Frontal cortex (tissue), 4 donors: ENCODE results near the gene NME1. TPM values are rescaled to one million over a fixed set of nuclear protein-coding genes. Genes with fewer than 3 reads are reported as not detected.
"Not testable (repeated sequence)": the region's sequence is repeated elsewhere in the genome, so short reads cannot be mapped to it uniquely, and the experiment has no call there.

Experiments
- DNase-seq, 2 donors: peaks; one replicate each; pipeline ENCODE4 v3.0.0; 2012; ENCODE audit warnings: low spot score in 2 of 2
- FAIRE-seq: peaks from 2 replicates; lab custom pipeline; 2012; peaks lifted over from hg19 to GRCh38; lab: Jason Lieb, UNC
- total RNA-seq: library from RNA; depleted of rRNA; stranded (reverse); fragments of >200 nt; gene quantifications from one replicate; pipeline ENCODE4 v1.2.3, GENCODE V29; 2014
- donor health status: control.
- donor health status: control.
- donor health status: control.

Gene NME1
- total RNA-seq = 60.3 TPM

- FAIRE-seq (peak; percentile 40), DNase-seq (peak; percentile 84 to 95)
These were observed at the start of gene NME1 for GRCh38 chr17:51153210-51154072. NME1 (plus strand) TSS chr17:51153559; CDS start chr17:51155655, 2,096 bp downstream.

DNA sequence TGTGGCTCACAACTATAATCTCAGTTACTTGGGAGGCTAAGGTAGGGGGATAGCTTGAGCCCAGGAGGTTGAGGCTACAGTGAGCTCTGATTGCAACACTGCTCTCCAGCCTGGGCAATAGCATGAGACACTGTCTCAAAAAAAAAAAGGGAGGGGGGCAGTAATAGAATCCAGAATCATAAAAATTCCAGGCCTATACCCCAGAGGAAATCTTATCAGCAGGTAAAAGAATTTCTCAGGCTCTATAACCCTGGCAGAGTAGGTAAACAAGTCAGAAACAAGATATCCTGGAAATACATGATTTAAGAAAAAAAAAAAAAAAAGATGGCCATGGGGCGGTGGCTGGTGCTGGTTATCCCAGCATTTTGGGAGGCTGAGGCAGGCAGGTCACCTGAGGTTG is 45.6 kb upstream of the NME1 start:
- no peak for DNase-seq
- FAIRE-seq = no peak

DNA sequence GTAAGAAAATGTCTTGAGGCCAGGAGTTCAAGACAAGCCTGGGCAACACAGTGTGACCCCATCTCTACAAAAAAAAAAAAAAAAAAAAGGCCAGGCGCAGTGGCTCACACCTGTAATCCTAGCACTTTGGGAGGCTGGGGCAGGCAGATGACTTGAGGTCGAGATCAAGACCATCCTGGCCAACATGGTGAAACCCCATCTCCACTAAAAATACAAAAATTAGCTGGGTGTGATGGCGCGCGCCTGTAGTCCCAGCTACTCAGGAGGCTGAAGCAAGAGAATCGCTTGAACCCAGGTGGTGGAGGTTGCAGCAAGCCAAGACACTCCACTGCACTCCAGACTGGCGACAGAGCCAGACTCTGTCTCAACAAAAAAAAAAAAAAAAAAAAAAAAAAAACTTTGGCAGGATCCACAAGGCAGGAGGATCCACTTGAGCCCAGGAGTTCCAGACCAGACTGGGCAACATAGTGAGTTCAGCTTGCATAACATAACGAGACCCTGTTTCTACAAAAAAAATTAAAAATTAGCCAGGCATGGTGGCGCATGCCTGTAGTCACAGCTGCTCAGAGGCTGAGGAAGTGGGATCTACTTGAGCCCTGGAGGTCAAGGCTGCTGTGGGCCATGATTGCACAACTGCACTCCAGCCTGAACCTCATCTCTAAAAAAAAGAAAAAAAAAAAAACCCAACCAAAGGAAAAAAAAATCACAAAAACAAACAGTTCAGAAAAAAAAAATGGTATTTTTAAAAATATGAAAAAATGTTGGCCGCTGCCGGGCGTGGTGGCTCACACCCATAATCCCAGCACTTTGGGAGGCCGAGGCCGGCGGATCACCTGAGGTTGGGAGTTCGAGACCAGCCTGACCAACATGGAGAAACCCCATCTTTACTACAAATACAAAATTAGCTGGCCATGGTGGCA is 40.8 kb upstream of the NME1 start:
- not testable (repeated sequence) for DNase-seq, FAIRE-seq

DNA sequence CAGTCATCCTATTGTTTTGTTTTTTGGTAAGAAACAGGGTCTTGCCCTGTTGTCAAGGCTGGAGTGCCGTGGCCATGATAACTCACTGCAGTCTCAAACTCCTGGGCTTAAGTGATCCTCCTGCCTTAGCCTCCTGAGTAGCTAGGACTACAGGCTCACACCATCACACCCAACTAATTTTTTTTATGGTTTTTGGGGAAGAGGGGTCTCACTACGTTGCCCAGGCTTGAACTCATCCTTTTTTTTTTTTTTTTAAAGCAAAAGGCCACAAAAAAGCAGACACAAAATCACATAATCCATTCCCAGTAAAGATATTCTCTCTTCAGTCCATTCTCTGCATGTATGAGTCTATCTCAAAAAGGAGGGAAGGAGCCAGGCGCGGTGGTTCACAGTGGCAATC is 38.2 kb upstream of the NME1 start:
- FAIRE-seq = no peak
- DNase-seq = no peak

DNA sequence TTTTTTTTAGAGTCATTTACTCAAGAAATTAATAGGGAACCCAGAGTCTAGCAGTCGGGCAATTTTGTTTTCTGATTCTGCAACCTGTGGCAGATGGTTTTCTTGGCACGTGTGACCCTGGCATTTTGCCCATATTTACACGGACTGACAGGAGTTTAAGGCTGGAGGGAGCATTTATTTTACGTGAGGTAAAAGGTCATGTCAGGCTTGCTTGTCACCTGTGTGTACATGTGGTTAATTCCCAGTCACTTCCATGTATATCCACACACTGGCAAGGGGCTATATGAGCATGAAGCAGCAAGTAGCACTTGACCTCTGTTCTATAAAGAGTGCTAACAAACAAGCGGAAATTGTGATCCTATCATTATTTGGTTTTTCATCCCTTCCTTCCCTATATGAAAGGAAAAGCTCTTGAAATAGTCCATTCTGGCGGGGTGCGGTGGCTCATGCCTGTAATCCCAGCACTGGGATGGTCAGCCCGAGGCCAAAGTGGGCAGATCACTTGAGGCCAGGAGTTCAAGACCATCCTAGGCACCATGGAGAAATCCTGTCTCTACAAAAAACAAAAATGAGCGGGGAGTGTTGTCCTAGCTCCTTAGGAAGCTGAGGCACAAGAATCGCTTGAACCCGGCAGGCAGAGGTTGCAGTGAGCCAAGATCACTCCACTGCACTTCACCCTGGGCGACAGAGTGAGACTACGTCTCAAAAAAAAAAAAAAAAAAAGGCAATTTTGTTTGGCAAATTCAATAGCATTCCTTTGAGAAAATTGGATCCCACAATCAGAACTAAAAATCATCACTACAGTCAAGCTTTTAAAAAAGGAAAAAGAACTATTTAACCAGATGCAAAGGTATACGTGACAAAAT is 34.8 kb upstream of the NME1 start:
- no peak for DNase-seq

GRCh38 chr17:51119415-51120356 is 33.7 kb upstream of the NME1 start:
- FAIRE-seq (no peak), DNase-seq (peak; percentile 20 to 29)

More for the DNA sequence above, 34.8 kb upstream of the NME1 start:
- no peak for FAIRE-seq

- DNase-seq (peak; percentile 56 to 67), FAIRE-seq (no peak)
These were observed 33.0 kb upstream of the NME1 start for GRCh38 chr17:51120357-51120738.

- FAIRE-seq = no peak
- peak; percentile 97 to 99 for DNase-seq
These were observed 32.4 kb upstream of the NME1 start, which contains the start of gene SPAG9 for GRCh38 chr17:51120739-51121619. SPAG9 (minus strand) TSS chr17:51120868; CDS start chr17:51120656, 212 bp downstream.

DNA sequence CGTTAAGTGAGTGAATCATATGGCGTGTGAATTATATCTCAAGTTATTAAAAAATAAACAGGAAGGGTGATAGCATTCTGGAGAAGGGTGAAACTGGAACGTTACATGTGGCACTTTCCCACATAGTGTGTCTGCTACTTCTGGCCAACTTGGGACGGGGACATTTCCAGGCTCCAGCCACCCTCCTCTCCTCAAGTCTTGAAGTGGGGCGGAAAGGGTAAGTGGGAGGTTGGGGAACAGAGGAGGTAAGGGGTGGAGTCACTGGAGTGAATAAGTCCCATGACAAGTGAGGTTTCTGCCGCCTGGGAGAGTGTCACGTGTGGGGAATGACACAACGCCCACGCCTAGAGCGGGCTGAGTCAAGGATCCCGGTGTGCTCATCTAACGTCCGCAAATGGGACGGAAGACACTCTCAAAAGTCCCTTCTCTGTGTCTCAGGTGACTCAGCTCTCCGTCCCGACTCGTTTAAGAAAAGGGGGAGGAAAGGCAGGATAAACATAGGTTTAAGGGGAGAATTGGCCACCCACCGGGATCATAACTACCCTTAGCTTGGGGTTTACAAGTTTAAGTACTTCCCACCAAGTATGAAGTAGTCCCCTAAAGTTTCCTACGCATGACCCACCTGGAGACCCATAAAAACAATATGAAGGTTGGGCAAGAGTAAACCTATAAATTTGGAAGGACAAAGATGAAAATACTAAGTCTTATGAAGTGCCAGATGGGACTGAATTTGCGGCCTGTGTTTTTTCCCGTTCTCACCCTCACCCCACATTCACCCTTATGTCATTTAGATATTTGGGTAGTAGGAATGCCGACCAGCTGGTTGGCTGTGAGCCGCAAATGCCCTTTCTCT is 31.5 kb upstream of the NME1 start:
- FAIRE-seq = no peak

GRCh38 chr17:51122473-51123115 is 30.8 kb upstream of the NME1 start:
- not testable (repeated sequence) for FAIRE-seq, DNase-seq

More for the DNA sequence above, 31.5 kb upstream of the NME1 start:
- peak; percentile 54 to 75 for DNase-seq

GRCh38 chr17:51124640-51125503 is 28.5 kb upstream of the NME1 start:
- DNase-seq = no peak
- no peak for FAIRE-seq

DNA sequence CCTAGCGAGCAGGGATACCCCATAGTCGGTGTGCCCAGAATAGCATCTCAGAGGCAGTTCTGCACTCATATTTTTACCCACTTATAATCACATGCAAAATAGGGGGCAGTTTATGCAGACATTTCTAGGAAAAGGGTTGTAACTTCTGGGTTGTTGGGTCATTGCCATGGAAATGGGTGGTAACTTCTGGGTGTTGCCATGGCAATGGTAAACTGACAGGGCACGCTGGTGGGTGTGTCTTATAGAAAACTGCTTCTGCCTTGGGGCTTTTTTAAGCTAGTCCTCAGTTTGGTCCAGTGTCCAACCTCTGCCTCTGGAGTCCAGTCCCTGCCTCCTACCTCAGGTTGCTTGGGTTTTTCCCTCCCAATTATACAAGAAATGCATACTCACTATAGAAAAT is 25.3 kb upstream of the NME1 start:
- DNase-seq (no peak), FAIRE-seq (no peak)

DNA sequence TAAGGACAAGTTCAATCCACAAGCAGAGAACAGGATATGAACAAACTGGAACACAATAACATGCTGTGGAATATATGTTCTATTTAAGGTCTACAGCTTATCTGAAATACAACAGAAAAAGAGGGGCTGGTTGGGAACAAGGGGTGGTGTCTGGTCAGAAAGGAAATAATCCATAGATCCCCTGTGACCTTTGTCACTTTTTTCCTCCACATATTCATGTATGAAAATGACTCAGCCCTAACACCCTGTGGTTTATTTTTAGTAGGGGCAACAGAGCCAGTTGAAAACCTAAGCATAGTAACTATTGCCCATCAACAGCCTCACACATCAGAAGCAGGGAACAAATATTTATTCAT is 20.4 kb upstream of the NME1 start:
- FAIRE-seq (no peak), DNase-seq (no peak)

GRCh38 chr17:51133365-51133764 is 20.0 kb upstream of the NME1 start:
- DNase-seq (no peak), FAIRE-seq (no peak)

DNA sequence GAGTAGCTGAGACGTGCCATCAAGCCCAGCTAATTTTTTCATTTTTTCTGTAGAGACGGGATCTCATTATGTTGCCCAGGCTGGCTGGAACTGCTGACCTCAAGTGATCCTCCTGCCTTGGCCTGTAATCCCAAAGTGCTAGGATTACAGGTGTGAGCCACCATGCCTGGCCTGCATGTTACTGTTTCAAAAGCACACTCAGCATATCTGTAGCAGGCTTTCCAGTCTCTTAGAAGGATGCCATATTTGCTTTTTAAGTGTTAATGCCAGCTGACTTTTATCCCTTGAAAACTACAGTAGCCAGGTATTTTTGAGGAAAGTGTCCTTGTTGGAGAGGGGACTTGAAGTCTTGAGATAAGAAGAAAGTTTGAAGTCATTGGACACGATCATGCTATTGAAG is 17.4 kb upstream of the NME1 start:
- no peak for DNase-seq
- FAIRE-seq = no peak
